Dermis blood vessel endothelial cell (primary cell): ENCODE data around the gene RHOT2. TPM values are rescaled to one million over a fixed set of nuclear protein-coding genes. Genes with fewer than 3 reads are reported as not detected.
A peak's percentile ranks its signal among the peaks of the same experiment; 100 is the strongest.

Experiments
- DNase-seq: peaks from one replicate; pipeline ENCODE4 v3.0.0; 2010
- total RNA-seq: library from RNA; depleted of rRNA; stranded (reverse); fragments of >200 nt; gene quantifications from 2 replicates; pipeline ENCODE4 v1.2.3, GENCODE V29; 2014

The RHOT2 gene
- total RNA-seq, 1 donor from 2014 or later: 49.0 TPM

- DNase-seq: peak; percentile 49
Measured at GRCh38 chr16:648071-648780, 19.7 kb upstream of the RHOT2 start.

- DNase-seq: peak; percentile 93
Measured at GRCh38 chr16:648781-649589, 18.9 kb upstream of the RHOT2 start, which contains the start of gene WDR90. Gene WDR90 (plus strand): TSS chr16:649365. CDS start chr16:649417, 52 bp downstream.

- no peak for DNase-seq
Measured at GRCh38 chr16:649631-650030, 18.3 kb upstream of the RHOT2 start.

- DNase-seq: no peak
Measured at GRCh38 chr16:651844-652243, 16.1 kb upstream of the RHOT2 start.

- no peak for DNase-seq
Measured at GRCh38 chr16:652454-653305, 15.3 kb upstream of the RHOT2 start.

GRCh38 chr16:654034-654433 lies 13.9 kb upstream of the RHOT2 start:
- DNase-seq: no peak

- no peak for DNase-seq
Measured at GRCh38 chr16:657487-657886, 10.4 kb upstream of the RHOT2 start.

GRCh38 chr16:658679-659571 lies 9.0 kb upstream of the RHOT2 start:
- no peak for DNase-seq

GRCh38 chr16:659618-660017 lies 8.3 kb upstream of the RHOT2 start:
- DNase-seq: no peak

GRCh38 chr16:660132-660458 lies 7.8 kb upstream of the RHOT2 start:
- DNase-seq: no peak

GRCh38 chr16:660459-661183 lies 7.3 kb upstream of the RHOT2 start:
- DNase-seq: peak; percentile 92

GRCh38 chr16:661184-661821 lies 6.6 kb upstream of the RHOT2 start:
- DNase-seq: no peak

GRCh38 chr16:662095-662494 lies 5.8 kb upstream of the RHOT2 start:
- no peak for DNase-seq

- no peak for DNase-seq
Measured at GRCh38 chr16:662597-662996, 5.3 kb upstream of the RHOT2 start.

GRCh38 chr16:666572-666971 lies 1.4 kb upstream of the RHOT2 start:
- DNase-seq: no peak

GRCh38 chr16:667113-667779 lies 686 bp upstream of the RHOT2 start:
- DNase-seq: no peak

GRCh38 chr16:668519-669171 lies 713 bp downstream of the RHOT2 start:
- peak; percentile 47 for DNase-seq

GRCh38 chr16:669666-670065 lies 1.7 kb downstream of the RHOT2 start:
- no peak for DNase-seq

GRCh38 chr16:670485-671352 lies 2.8 kb downstream of the RHOT2 start:
- no peak for DNase-seq
